Activated CD4-positive, alpha-beta T cell treated with anti-CD3 and anti-CD28 coated beads, Interleukin-2, amount 50 U/mL, for 48 hours (primary cell): ENCODE data around the gene TF.

ENCODE experiments used
- DNase-seq, 2 experiments: peaks; one replicate each; pipeline ENCODE4 v3.0.0-alpha.2; 2020

Gene TF

GRCh38 chr3:133838916-133839800, 93.0 kb downstream of the TF start:
- no peak for DNase-seq

GRCh38 chr3:133840055-133840737, 94.0 kb downstream of the TF start:
- DNase-seq, result no peak

GRCh38 chr3:133840767-133841166, 94.6 kb downstream of the TF start:
- no peak for DNase-seq

- no peak for DNase-seq
These were observed 95.0 kb downstream of the TF start for GRCh38 chr3:133841196-133841595.

- DNase-seq, result no peak
These were observed 96.0 kb downstream of the TF start for GRCh38 chr3:133842158-133842557.

- no peak for DNase-seq
These were observed 97.4 kb downstream of the TF start for GRCh38 chr3:133843634-133844033.

- DNase-seq, result no peak
These were observed 98.9 kb downstream of the TF start for GRCh38 chr3:133845127-133845526.
